Tibial artery (tissue), 4 donors: ENCODE data around the gene SCAF1.

Source experiments
- DNase-seq, 2 donors: peaks; one replicate each; pipeline ENCODE4 v3.0.0-alpha.2; 2019
- H3K27ac ChIP-seq, 2 donors: fragments of 200-600 bp; sonication (generic) in 1 of 2; 1 replicate in 1 of 2; 2 replicates in 1 of 2; pipeline ENCODE4 v1.5.1; 2018 to 2019; ENCODE audit warnings: mild to moderate bottlenecking in 1 of 2
- H3K27me3 ChIP-seq, 2 donors: fragments of 200-600 bp; sonication (generic) in 1 of 2; one replicate each; pipeline versions ENCODE4 v1.5.1 to v1.6.0; 2016 to 2019
- H3K36me3 ChIP-seq, 3 donors: fragments of 200-600 bp; sonication (generic) in 2 of 3; one replicate each; pipeline ENCODE4 v1.5.1; 2016 to 2019; ENCODE audit warnings: mild to moderate bottlenecking in 2 of 3
- H3K4me1 ChIP-seq, 4 donors: fragments of 200-600 bp; sonication (generic) in 2 of 4; 1 replicate in 3 of 4; 2 replicates in 1 of 4; pipeline ENCODE4 v1.5.1; 2016 to 2019
- H3K4me3 ChIP-seq, 2 donors: fragments of 200-600 bp; sonication (generic) in 1 of 2; 1 replicate in 1 of 2; 2 replicates in 1 of 2; pipeline ENCODE4 v1.5.1; 2018 to 2019; ENCODE audit warnings: mild to moderate bottlenecking in 2 of 2
- H3K9me3 ChIP-seq, 3 donors: fragments of 200-600 bp; sonication (generic) in 1 of 3; one replicate each; pipeline ENCODE4 v1.5.1; 2016 to 2019
- CTCF ChIP-seq, 2 experiments: fragments of 200-600 bp in 1 of 2; fragments of 450-650 bp in 1 of 2; IDR thresholded peaks; one replicate each; pipeline ENCODE4 v1.5.1; 2017 to 2019; ENCODE audit warnings: antibody characterized with exemption in 2 of 2, mild to moderate bottlenecking in 1 of 2, moderate library complexity in 1 of 2
- intact Hi-C: fragments of 100-400 bp; cut with DNase I; formaldehyde crosslinking; loops from one replicate; pipeline ENCODE4 v1.15.0; 2023; ENCODE audit warnings: low total_unique reads

The SCAF1 gene

GRCh38 chr19:49609499-49610092 lies 32.4 kb upstream of the SCAF1 start:
- Histone ChIP-seq H3K36me3 (peaks cover 8 to 86% (median 51%) of the 10 kb centered on the region in 3 donors), H3K4me3 (no peak overlapping the region), H3K27ac (no peak overlapping the region), H3K27me3 (no peaks in the 10 kb centered on the region), H3K9me3 (no peaks in the 10 kb centered on the region), H3K4me1 (peaks cover 0 to 7% (median 0%) of the 10 kb centered on the region in 4 donors)
- DNase-seq = no peak
- intact Hi-C loops = no loop called here
- no peak for TF ChIP-seq CTCF (IDR thresholded peaks at IDR 0.05)

GRCh38 chr19:49613374-49613773 lies 28.6 kb upstream of the SCAF1 start:
- Histone ChIP-seq H3K36me3 (peaks cover 26 to 91% (median 59%) of the 10 kb centered on the region in 3 donors), H3K4me3 (no peak overlapping the region), H3K9me3 (no peaks in the 10 kb centered on the region), H3K27ac (no peak overlapping the region), H3K27me3 (no peaks in the 10 kb centered on the region), H3K4me1 (peaks cover 0 to 7% (median 0%) of the 10 kb centered on the region in 4 donors)
- no peak for DNase-seq
- TF ChIP-seq CTCF (IDR thresholded peaks at IDR 0.05) = no peak
- intact Hi-C loops = no loop called here

- TF ChIP-seq CTCF (IDR thresholded peaks at IDR 0.05) = no peak
- intact Hi-C loops = no loop called here
These were observed 27.7 kb upstream of the SCAF1 start for GRCh38 chr19:49614096-49614833.

GRCh38 chr19:49615861-49616260 lies 26.1 kb upstream of the SCAF1 start:
- DNase-seq = no peak
- Histone ChIP-seq H3K4me3 (no peak overlapping the region), H3K27ac (no peak overlapping the region), H3K9me3 (no peaks in the 10 kb centered on the region), H3K27me3 (no peaks in the 10 kb centered on the region), H3K36me3 (peaks cover 32 to 89% (median 60%) of the 10 kb centered on the region in 3 donors), H3K4me1 (peaks cover 0 to 7% (median 0%) of the 10 kb centered on the region in 4 donors)
- no peak for TF ChIP-seq CTCF (IDR thresholded peaks at IDR 0.05)
- intact Hi-C loops = no loop called here

More at GRCh38 chr19:49614096-49614833, 27.7 kb upstream of the SCAF1 start:
- Histone ChIP-seq H3K36me3 (peaks cover 23 to 91% (median 59%) of the 10 kb centered on the region in 3 donors), H3K9me3 (no peaks in the 10 kb centered on the region), H3K4me3 (no peak overlapping the region), H3K27me3 (no peaks in the 10 kb centered on the region), H3K4me1 (peaks cover 0 to 7% (median 0%) of the 10 kb centered on the region in 4 donors), H3K27ac (no peak overlapping the region)
- DNase-seq = no peak

- Histone ChIP-seq H3K9me3 (no peaks in the 10 kb centered on the region), H3K4me1 (peaks cover 0 to 7% (median 0%) of the 10 kb centered on the region in 4 donors), H3K36me3 (peaks cover 35 to 90% (median 64%) of the 10 kb centered on the region in 3 donors), H3K4me3 (no peak overlapping the region), H3K27ac (no peak overlapping the region), H3K27me3 (no peaks in the 10 kb centered on the region)
- TF ChIP-seq CTCF (IDR thresholded peaks at IDR 0.05) = no peak
- no peak for DNase-seq
- intact Hi-C loops = no loop called here
These were observed 25.5 kb upstream of the SCAF1 start for GRCh38 chr19:49616532-49616931.
